ENCODE data around the gene FAAH2. TPM values are rescaled to one million over a fixed set of nuclear protein-coding genes. Genes with fewer than 3 reads are reported as not detected.

FAAH2 gene
- total RNA-seq, 1 experiment from 2014 or later: 6.4 TPM

DNA sequence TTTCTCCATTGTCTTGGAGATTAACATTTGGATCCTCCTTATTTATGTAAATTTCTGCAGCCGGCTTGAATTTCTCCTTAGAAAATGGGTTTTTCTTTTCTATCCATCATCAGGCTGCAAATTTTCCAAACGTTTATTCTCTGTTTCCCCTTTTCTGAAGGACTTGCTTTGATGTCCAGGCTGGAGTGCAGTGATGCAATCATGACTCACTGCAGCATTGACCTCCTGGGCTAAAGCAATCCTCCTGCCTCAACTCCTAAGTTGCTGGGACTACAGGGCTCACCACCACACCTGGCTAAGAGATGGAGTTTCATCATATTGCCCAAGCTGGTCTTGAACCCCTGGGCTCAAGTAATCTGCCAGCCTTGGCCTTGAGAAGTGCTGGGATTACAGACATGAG is 161.3 kb downstream of the FAAH2 start:
- Histone ChIP-seq H3K4me2 (ENCODE audit: insufficient read depth, insufficient read length, low read length) (no peak overlapping the region), H3K23ac (ENCODE audit: insufficient read length, low read depth, low read length) (no peak overlapping the region), H3K4me1 (ENCODE audit: insufficient read depth, low read length) (no peaks in the 10 kb centered on the region), H4K5ac (ENCODE audit: insufficient read length, low read depth, low read length) (no peak overlapping the region), H2BK20ac (ENCODE audit: low read depth, low read length, poor library complexity, severe bottlenecking) (no peak overlapping the region), H4K20me1 (ENCODE audit: control insufficient read depth, insufficient read depth, insufficient read length) (no peaks in the 10 kb centered on the region), H3K9me3 (ENCODE audit: control insufficient read depth, low read depth, low read length) (peaks cover 17% of the 10 kb centered on the region), H3K56ac (ENCODE audit: insufficient read length, low read depth, low read length) (no peak overlapping the region), H2AK5ac (ENCODE audit: insufficient read length, low read length) (no peak overlapping the region), H2BK15ac (ENCODE audit: low read depth, low read length) (no peak overlapping the region), H4K8ac (replicated peaks; ENCODE audit: insufficient read length, low read depth, low read length) (no peak overlapping the region), H3K79me1 (ENCODE audit: insufficient read depth, low read depth, low read length, poor library complexity, severe bottlenecking) (no peaks in the 10 kb centered on the region), H2BK12ac (ENCODE audit: insufficient read length, low read depth, low read length) (no peak overlapping the region), H3T11ph (ENCODE audit: low read length) (no peak overlapping the region), H2AFZ (ENCODE audit: low read length) (no peak overlapping the region), H3K23me2 (ENCODE audit: insufficient read length, low read depth, low read length, poor library complexity, severe bottlenecking) (no peaks in the 10 kb centered on the region), H3K9ac (ENCODE audit: extremely low read depth, insufficient read length, low read length) (no peak overlapping the region), H3K27ac (ENCODE audit: insufficient read length, low read depth, low read length) (no peak overlapping the region), H2BK5ac (ENCODE audit: insufficient read length, low read length) (no peak overlapping the region), H3K14ac (ENCODE audit: insufficient read depth, low read length) (no peak overlapping the region), H4K91ac (ENCODE audit: insufficient read length, low read depth, low read length) (no peak overlapping the region), H2BK120ac (ENCODE audit: low read depth, low read length, poor library complexity, severe bottlenecking) (no peak overlapping the region), H3K18ac (ENCODE audit: insufficient read length, low read depth, low read length) (no peak overlapping the region), H3K27me3 (ENCODE audit: insufficient read depth, low read length) (no peaks in the 10 kb centered on the region), H3K4ac (ENCODE audit: low read depth, low read length) (no peak overlapping the region), H3K79me2 (ENCODE audit: insufficient read depth, low read length) (no peaks in the 10 kb centered on the region)
- Mint-ChIP-seq H3K4me1 (no peaks in the 10 kb centered on the region), H3K36me3 (ENCODE audit: insufficient read depth in 1 of 3, low read depth in 3 of 3) (peaks cover 9 to 22% (median 11%) of the 10 kb centered on the region in 3 experiments), H3K4me3 (no peak overlapping the region), H3K27ac (no peak overlapping the region), H3K9me3 (peaks cover 70% of the 10 kb centered on the region in 2 experiments), H3K27me3 (ENCODE audit: low read depth) (no peaks in the 10 kb centered on the region)
- WGBS (ENCODE audit: extremely low coverage, insufficient read length, low lambda C conversion rate): no CpG with 5 or more reads among the region's 2 CpGs
- no peak for TF ChIP-seq CTCF (conservative IDR thresholded peaks at IDR 0.05)
- DNase-seq: no peak

Measured in H9 (cell line).